NB4 (cell line): ENCODE results near the gene KCNAB2.
A peak's percentile ranks its signal among the peaks of the same experiment; 100 is the strongest.
"Not testable (repeated sequence)": the region's sequence is repeated elsewhere in the genome, so short reads cannot be mapped to it uniquely, and the experiment has no call there.

Source experiments
- DNase-seq: peaks from one replicate; pipeline ENCODE4 v3.0.0; 2010; ENCODE audit warnings: low read depth
- H3K4me3 ChIP-seq: one replicate; pipeline ENCODE4 v1.5.1; 2011; ENCODE audit warnings: mild to moderate bottlenecking, low read depth, low read length, moderate library complexity
- MYC ChIP-seq: IDR thresholded peaks from 2 replicates; pipeline ENCODE4 v1.6.1; 2011; ENCODE audit warnings: low read depth, low read length
- POLR2A ChIP-seq: IDR thresholded peaks from 2 replicates; pipeline ENCODE4 v1.6.1; 2011; ENCODE audit warnings: mild to moderate bottlenecking; ENCODE audit not compliant: insufficient read length; ENCODE audit errors: extremely low read depth
- TF ChIP-seq, protein P1 (sequence below): IDR thresholded peaks from 2 replicates; pipeline ENCODE4 v1.6.1; 2011; ENCODE audit warnings: low read depth, low read length
- TF ChIP-seq, protein P2 (sequence below): IDR thresholded peaks from one replicate; pipeline ENCODE4 v1.5.1; 2012; ENCODE audit warnings: low read depth, low read length

The KCNAB2 gene

DNA sequence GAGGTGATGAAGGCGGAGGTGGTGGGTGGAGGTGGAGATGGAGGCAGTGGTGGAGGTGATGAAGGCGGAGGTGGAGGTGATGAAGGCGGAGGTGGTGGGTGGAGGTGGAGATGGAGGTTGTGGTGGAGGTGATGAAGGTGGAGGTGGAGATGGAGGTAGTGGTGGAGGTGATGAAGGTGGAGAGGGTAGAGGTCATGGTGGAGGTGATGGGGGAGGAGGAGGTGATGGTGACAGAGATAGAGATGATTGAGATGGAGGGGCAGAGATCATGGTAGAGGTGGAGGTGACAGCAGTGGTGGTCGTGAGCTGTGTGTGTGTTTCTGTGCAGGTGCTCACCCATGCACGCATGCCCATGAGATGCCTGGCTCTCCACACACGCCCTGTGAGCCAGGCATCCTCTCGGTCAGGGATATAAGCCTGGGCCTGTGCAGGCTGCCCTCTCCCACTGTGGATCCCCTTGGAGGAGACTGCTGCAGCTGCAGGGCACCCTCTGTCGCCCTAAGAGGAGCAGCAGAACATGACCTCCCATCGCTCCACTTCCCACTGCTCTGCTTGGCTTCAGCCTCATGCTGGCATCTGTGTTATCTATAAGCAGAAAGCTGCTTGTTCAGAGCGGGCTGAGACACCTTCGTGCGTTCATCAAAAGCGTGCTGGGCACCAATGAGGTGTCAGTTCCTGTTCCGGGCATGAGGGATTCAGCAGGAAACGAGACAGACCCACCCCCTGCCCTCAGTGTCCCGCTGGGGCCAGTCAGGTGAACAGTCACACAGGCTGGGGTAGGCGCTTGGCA lies 33.0 kb upstream of the KCNAB2 start:
- no peak for DNase-seq
- H3K4me3 ChIP-seq = no peak overlapping the region
- TF ChIP-seq POLR2A = no peak
- TF ChIP-seq, protein P1, sequence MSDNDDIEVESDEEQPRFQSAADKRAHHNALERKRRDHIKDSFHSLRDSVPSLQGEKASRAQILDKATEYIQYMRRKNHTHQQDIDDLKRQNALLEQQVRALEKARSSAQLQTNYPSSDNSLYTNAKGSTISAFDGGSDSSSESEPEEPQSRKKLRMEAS = no peak
- TF ChIP-seq, protein P2, sequence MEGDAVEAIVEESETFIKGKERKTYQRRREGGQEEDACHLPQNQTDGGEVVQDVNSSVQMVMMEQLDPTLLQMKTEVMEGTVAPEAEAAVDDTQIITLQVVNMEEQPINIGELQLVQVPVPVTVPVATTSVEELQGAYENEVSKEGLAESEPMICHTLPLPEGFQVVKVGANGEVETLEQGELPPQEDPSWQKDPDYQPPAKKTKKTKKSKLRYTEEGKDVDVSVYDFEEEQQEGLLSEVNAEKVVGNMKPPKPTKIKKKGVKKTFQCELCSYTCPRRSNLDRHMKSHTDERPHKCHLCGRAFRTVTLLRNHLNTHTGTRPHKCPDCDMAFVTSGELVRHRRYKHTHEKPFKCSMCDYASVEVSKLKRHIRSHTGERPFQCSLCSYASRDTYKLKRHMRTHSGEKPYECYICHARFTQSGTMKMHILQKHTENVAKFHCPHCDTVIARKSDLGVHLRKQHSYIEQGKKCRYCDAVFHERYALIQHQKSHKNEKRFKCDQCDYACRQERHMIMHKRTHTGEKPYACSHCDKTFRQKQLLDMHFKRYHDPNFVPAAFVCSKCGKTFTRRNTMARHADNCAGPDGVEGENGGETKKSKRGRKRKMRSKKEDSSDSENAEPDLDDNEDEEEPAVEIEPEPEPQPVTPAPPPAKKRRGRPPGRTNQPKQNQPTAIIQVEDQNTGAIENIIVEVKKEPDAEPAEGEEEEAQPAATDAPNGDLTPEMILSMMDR = no peak
- TF ChIP-seq MYC = no peak

DNA sequence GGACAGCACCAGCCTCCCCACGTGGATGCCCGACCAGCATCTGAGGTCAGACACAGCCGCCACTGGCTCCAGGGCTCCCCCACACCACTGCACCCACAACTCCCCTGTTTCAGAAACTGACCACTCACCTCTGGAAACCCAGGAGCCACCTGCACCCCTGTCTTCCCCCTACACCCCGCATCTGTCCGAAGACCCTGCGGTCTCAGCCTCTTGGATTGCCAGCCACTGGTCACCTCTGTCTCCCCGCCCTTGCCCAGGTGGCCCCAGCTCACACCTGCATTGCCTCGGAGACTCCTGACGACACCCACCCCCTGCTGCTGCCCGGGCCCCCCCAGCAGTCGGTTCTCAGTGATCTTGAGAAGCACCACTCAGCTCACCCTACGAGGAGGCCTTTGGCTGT lies 32.2 kb upstream of the KCNAB2 start:
- H3K4me3 ChIP-seq = no peak overlapping the region
- no peak for DNase-seq
- TF ChIP-seq MYC (no peak), POLR2A (no peak)
- TF ChIP-seq, protein P1 = no peak
- TF ChIP-seq, protein P2 = no peak

DNA sequence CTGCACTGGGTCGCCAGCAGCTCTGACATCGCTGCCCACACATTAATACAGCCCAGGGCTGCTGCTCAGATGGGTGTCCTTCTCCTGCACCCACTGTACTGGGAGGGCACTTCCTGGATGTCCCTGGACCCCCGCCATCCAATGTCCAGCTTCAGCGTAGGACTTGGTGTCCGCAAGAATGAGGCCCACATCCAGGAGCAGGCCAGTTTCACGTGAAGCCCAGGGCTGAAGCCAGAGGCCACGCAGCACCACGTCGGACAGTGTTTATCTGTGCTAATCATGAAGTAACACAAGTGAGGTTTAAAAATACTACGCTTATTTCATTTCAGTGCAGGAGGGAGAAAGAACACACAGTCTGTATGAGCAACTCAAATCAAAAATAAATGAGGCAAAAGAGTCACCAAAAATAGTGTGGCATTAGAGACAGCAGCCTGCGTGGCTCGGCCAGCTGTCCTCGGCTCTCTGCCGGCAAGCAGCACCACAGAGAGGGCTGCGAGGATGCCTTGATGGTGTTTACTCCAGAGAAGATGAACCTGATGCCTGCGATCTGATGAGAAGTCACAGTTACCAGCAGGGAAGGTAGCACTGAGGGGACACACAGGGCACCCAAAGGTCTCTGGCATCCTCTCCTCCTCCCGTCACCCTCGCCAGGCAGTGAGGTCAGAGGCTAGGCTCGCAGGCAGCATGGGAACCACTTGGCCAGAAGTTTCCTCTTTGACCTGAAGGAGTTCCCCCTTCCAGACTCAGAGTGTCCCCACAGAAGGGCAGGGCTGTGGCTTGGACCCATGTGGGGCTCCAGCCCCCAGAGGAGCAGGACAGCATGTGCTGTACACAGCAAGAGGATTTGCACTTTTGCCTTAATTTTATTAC lies 31.3 kb upstream of the KCNAB2 start:
- H3K4me3 ChIP-seq = no peak overlapping the region
- TF ChIP-seq, protein P2 = no peak
- TF ChIP-seq, protein P1 = no peak
- no peak for TF ChIP-seq MYC
- no peak for TF ChIP-seq POLR2A
- peak; percentile 29 for DNase-seq

DNA sequence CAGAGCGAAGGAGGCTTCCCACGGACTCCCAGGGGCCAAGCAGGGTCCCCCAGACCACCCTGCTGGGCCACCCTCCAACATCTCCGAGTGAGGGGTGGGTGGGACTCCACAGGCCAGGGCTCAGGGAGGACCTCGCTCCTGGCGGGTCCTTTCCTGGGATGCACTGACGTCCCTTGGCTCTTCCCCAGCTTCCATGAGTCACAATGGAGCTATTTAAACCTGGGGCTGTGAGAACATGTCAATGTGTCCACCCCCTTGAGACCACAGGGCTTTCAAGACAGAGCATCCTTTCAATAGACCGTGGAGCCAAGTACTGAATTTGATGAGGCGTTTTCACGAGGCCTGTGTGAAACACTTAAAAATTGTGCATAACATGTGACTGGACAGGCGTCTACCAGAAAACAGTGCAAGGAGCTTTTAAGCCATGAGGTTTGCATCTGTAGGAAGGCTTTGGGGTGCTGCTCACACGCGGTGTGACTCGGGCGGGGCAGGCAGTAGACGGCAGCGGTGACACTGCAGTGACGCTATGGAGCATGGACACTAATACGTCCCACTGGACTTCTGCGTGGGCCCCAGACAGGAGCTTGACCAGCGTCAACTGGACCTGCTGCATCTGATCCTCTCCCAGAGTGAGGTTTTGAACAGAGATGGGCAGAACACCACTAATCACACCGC lies 29.4 kb upstream of the KCNAB2 start:
- DNase-seq = no peak
- TF ChIP-seq, protein P1 = no peak
- TF ChIP-seq POLR2A (no peak), MYC (no peak)
- TF ChIP-seq, protein P2 = no peak
- no peak overlapping the region for H3K4me3 ChIP-seq

DNA sequence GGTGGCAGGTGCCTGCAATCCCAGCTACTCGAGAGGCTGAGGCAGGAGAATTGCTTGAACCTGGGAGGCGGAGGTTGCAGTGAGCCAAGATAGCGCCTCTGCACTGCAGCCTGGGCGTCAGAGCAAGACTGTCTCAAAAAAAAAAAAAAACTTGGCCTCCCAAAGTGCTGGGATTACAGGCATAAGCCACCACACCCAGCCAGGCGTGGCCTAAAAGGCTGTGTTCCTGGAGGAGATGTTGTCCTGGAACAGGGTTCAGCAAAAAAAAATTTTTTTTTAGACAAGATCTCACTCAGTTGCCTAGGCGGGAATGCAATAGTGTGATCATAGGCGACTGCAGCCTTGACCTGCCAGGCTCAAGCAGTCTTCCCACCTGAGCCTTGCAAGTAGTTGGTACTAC lies 28.0 kb upstream of the KCNAB2 start:
- H3K4me3 ChIP-seq, DNase-seq: not testable (repeated sequence)
